GM19397 (cell line): Measurements from ENCODE around the gene MRPL48.
"Not testable (repeated sequence)": the region's sequence is repeated elsewhere in the genome, so short reads cannot be mapped to it uniquely, and the experiment has no call there.

ENCODE experiments used
- ATAC-seq: cut with Tn5 transposase; IDR thresholded peaks from one replicate; pipeline ENCODE4 v1.9.1; 2021; ENCODE audit warnings: mild to moderate bottlenecking, moderate library complexity; ENCODE audit not compliant: unreplicated experiment

MRPL48 gene

GRCh38 chr11:73779084-73779902 lies 8.4 kb upstream of the MRPL48 start:
- peak; percentile 99 for ATAC-seq

DNA sequence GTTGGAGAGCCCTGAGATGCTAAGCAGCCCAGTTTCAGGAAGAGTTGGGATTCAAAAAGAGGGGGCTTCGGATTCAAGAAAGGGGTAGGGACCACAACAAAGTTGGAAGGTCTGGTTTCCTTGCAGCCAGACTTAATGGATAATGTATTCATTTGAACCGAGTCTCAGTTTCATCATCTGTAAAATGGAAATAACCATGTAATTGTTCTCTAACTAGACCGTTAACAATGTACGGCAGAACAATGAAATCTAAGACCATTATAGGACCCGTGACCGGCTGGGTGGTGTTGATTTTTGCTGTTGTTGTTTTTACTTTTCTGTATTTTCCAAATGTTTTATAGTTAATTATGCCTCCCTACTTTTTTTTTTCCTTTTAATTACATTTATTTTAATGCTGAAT lies 6.4 kb upstream of the MRPL48 start:
- ATAC-seq = no peak

GRCh38 chr11:73783483-73784020 lies 4.1 kb upstream of the MRPL48 start:
- ATAC-seq = no peak

DNA sequence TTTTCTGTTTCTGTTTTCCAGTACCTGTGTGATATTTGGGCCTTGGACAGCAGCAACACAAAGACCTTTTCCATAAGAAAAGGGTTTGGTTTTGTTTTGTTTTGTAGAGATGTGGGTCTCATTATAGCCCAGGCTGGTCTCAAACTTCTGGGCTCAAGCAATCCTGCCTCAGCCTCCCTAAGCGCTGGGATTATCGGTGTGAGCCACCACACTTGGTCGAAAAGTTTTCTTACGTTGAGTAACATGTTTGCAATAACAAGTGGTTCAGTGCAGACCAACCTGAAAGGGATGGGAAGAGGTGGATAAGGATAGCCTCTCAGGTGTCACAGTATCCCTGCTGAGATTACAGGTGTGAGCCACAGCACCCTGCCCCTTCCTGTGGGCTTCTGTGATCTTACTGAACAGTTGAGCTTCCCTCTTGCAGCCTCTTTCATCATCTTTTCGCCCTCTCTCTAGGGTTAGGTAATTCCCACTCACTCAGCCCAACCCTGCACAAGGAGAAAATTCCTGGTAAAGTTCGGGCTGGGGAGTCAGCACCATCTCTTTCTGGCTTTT lies 3.5 kb upstream of the MRPL48 start:
- no peak for ATAC-seq

DNA sequence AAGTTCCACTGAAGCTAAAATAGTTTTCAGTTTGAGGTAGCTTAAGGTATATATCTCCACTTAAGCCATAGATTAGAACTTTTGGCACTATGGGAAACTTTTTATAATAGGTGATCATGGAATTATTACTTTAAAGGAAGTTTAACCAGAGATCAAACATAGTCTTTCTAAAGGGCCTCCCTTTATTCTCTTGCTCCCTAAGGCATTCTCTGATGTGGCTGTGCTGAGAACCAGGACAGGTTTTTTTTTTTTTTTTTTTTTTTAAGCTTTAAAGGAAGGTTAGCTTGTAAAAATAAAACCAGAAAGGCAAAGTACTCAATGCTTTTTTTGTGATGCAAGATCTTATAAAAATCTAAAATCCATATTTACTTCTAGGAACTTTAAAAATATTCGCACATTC lies 2.9 kb upstream of the MRPL48 start:
- no peak for ATAC-seq

DNA sequence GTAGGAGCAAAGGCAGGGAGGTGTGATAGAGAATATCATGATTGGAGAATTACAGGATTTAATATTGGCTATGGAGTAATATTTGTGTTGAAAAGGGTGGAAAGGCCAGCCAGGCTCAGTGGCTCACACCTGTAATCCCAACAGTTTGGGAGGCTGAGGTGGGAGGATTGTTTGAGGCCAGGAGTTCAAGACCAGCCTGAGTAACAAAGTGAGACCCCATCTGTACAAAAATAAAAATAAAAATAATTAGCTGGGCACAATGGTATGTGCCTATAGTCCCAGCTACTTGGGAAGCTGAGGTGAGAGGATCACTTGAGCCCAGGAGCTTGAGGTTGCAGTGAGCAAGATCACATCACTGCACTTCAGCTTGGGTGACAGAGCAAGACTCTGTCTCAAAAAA lies 2.2 kb upstream of the MRPL48 start:
- not testable (repeated sequence) for ATAC-seq

- no peak for ATAC-seq
These were observed 527 bp upstream of the MRPL48 start for GRCh38 chr11:73787051-73787642.

DNA sequence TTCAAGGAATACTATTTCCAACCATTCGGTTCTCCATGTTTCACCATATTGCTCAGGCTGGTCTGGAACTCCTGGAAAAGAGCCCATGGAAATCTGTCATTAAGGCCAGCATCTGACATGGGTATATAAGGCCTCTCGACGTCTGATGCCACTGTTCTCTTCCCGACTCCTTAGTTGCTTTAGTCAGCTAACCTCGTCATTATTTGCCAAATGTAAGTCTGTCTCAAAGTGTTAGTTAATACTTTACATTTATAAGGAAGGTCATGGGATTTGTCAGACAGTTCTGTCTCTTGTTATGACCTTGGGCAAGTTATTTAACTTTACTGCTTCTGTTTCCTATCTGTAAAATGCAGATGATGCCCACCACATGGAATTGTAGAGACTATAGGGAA lies 1.6 kb downstream of the MRPL48 start:
- ATAC-seq = no peak

DNA sequence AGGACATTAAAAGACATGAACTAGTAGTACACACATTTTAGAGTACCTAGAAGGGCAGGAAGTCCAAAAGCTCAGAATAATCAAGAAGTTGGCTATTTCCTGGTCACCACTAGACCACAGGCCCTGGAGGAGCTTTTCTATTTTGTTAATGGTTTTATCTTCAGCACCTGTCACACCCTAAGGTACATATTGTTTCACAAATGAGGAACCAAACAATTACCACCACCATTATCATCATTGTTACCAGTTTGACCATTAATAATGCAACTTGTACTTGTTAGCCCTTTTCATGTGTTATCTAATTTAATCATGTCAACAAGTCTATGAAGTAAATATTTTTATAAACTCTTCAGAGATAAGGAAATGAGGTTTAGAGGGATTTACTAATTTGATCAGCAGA lies 4.9 kb downstream of the MRPL48 start:
- no peak for ATAC-seq

- no peak for ATAC-seq
These were observed 8.4 kb downstream of the MRPL48 start for GRCh38 chr11:73795925-73796632.

DNA sequence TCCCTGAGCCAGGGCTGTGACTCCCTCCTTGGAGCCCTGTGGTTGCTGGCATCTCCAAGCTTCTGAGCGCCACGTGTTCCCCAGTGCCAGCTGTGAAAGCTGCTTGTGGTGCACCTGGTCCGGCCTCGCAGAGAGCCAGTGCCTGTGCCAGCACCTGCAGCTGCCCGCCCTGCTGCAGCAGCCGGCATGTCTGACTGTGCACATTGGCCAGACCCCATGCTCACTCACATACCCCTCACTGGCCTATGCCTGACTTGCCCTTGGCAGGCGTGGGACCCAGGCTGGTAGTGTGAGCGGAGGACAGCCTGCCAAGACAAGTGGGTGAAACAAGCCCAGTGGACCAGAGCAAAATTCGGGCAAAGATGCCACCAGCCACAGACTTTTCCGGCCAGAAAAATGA lies 9.8 kb downstream of the MRPL48 start:
- no peak for ATAC-seq

DNA sequence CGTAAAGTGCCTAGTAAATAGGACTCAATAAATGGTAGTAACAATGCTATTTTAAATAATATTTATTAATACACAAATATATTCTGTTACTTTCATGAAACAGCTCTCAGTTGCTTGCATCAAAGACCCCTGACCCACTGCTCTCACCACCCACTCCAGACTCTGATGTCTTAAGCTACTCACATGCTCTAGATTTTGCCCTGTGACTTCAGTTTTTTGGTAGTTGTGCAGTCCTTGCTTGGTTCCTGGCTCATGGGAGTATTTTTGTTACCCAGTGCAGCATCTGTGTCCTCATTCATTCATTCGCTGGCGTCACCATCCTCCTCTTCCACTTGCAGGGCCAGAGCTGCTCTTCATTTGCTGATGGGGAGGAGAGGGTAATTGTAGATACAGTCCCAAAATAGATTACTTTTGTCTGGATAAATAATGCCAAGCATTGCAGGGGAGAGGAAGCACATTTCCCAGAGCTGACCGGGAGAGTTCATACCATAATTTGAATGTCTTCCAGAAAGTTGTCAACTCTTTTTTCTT lies 12.7 kb downstream of the MRPL48 start:
- no peak for ATAC-seq

- ATAC-seq = no peak
These were observed 13.5 kb downstream of the MRPL48 start for GRCh38 chr11:73801136-73801535.

- no peak for ATAC-seq
These were observed 17.0 kb downstream of the MRPL48 start for GRCh38 chr11:73804712-73805111.

- no peak for ATAC-seq
These were observed 20.4 kb downstream of the MRPL48 start for GRCh38 chr11:73808052-73808451.

- ATAC-seq = no peak
These were observed 23.0 kb downstream of the MRPL48 start for GRCh38 chr11:73810637-73811036.

- no peak for ATAC-seq
These were observed 24.6 kb downstream of the MRPL48 start for GRCh38 chr11:73812234-73812633.

DNA sequence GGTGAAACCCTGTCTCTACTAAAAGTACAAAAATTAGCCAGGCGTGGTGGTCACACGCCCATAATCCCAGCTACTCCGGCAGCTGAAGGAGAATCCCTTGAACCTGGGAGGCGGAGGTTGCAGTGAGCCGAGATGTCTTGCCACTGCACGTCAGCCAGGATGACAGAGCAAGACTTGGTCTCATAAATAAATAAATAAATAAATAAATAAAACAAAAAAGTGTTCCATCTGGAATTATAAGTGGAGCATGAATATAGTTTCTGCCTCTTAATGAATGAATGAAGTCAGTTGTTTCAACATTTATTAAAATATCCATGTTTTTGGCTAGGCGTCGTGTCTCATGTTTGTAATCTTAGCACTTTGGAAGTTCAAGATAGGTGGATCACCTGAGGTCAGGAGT lies 27.1 kb downstream of the MRPL48 start:
- no peak for ATAC-seq

- no peak for ATAC-seq
These were observed 31.2 kb downstream of the MRPL48 start for GRCh38 chr11:73818846-73819245.

DNA sequence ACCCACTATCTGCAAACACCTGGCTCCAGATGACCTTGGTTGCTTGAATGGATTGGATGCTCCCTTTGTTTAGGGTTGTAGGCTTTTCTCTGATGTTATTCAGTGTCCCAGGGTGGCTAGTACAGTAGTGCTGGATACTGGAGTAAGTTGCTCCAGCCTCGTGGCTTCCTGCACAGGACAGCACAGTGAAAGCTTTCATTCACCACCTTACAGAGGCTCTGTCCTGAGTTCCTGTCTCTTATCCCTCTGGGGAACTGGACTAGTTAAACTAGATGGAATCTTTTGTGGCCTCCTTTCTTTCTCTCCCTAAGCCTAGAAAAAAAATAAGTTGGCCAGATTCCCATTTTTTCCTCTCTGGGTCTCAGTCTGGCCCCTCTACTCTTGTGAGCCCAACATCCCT lies 42.6 kb downstream of the MRPL48 start:
- no peak for ATAC-seq

GRCh38 chr11:73833067-73833466 lies 45.4 kb downstream of the MRPL48 start:
- no peak for ATAC-seq
